Gastroesophageal sphincter (tissue), 3 donors: ENCODE measurements around the gene MGAT5B.

ENCODE experiments used
- CTCF ChIP-seq, 4 experiments: fragments of 200-600 bp in 2 of 4; fragments of 450-650 bp in 2 of 4; sonication (generic) in 1 of 4; IDR thresholded peaks; one replicate each; pipeline ENCODE4 v1.5.1; 2017 to 2019; ENCODE audit warnings: antibody characterized with exemption in 4 of 4, mild to moderate bottlenecking in 2 of 4, moderate library complexity in 2 of 4
- POLR2A ChIP-seq, 2 donors: fragments of 450-650 bp; IDR thresholded peaks; one replicate each; pipeline ENCODE4 v1.6.1; 2017; ENCODE audit warnings: antibody characterized with exemption in 2 of 2, mild to moderate bottlenecking in 2 of 2, moderate library complexity in 1 of 2

GRCh38 chr17:76993651-76994050 lies 125.4 kb downstream of the MGAT5B start:
- TF ChIP-seq POLR2A (IDR thresholded peaks at IDR 0.05) (no peak), CTCF (IDR thresholded peaks at IDR 0.05) (no peak)
